HG03558 (cell line): ENCODE measurements around the gene APP.

ENCODE experiments used
- ATAC-seq: cut with Tn5 transposase; IDR thresholded peaks from one replicate; pipeline ENCODE4 v1.9.1; 2021; ENCODE audit warnings: moderate number of reproducible peaks; ENCODE audit not compliant: unreplicated experiment; ENCODE audit errors: extremely low read depth

Gene APP

GRCh38 chr21:25857308-25858074 lies 313.1 kb downstream of the APP start:
- no peak for ATAC-seq

GRCh38 chr21:25855576-25855975 lies 315.0 kb downstream of the APP start:
- ATAC-seq = no peak

GRCh38 chr21:25850126-25850842 lies 320.3 kb downstream of the APP start:
- no peak for ATAC-seq

DNA sequence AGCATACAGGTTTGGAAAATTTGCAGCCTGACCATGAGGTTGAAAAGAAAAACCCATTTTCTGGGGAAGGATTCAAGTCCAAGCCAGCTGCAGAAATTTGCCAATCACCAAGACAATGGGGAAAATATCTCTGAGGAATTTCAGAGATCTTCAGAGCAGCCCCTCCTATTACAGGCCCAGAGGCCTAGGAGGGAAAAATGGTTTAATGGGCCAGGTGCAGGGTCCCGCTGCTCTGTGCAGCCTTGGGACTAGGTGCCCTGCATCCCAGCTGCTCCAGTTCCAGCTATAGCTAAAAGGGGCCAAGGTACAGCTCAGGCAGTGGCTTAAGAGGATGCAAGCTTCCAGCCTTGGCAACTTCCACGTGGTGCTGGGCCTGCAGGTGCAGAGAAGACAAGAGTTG lies 322.3 kb downstream of the APP start:
- no peak for ATAC-seq

DNA sequence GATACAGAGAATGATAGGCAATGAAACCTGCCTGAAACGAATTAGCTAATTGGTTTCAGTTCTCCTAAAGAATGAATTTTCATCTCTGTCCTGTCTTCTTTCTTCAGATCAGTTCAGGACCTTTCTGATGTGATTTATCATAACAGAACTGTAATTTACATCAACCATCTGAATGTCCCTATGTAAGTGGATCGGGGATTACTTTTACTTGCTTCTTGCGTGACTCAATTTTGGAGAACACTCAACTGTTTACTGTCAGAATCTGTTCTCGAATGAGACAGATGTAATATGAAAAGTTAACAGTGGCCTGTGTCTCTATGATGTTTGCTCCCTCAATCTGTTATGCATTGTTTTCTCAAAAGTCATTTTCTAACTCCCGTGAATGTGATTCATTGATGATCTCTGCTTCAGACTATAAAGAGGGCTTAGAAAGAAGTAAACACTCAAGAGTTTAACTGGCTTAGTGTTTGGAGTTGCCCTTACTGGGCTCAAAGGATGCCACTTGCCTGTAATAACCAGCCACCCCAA lies 324.8 kb downstream of the APP start:
- no peak for ATAC-seq

DNA sequence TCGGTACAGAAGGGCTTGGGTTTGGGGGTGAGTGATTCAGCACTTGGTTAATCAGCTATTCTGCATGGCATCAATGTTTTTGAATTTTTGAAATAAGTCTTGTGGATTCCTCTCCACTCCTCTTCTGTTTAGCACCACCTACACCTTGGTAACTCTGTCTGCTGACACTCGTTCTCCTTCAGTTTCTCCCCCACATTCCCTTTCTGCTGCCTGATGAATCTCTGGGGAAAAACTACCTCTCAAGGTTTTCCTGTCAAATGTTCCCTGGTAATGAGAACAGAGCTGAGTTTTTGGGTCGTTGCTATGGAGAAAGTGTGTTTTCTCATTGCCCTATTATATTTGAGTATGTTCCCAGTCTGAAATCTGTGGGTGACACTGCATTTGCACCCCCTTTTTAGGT lies 327.6 kb downstream of the APP start:
- no peak for ATAC-seq

- ATAC-seq = no peak
These were observed 331.8 kb downstream of the APP start for GRCh38 chr21:25838809-25839208.

DNA sequence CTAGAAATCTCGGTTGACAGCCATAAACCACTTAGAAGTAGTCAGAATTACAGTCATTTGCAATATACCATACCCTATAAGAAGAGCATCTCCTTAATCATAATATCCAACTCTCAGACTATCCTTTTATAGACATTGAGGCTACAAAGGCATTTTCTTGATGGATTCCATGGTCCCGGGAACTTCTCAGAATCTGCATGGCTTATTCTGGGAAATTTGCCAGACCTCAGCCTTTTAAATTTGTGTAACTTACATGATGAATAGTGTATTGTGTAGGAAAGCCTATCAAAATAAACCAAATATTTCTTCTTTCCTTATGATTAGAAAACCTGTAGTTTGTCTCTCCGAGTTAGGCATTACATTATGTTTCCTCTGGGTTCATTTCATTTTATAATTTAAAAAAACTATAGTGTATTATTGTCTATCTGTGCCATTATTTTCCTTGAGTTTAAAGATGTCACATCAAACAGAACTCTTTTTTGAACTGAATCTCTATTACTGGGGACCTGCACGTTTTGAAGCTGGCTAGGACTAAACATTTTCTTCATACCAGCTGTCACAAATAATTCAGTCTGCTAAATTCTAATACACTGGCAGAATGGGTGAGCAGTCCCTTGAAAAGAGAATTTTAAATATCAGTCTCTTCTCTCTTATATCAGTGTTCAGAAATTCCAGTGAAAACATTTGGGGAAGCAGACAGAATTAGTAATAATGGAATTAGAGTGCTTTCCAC lies 332.9 kb downstream of the APP start:
- ATAC-seq = no peak

- ATAC-seq = no peak
These were observed 334.2 kb downstream of the APP start for GRCh38 chr21:25836396-25836795.

GRCh38 chr21:25834381-25834780 lies 336.2 kb downstream of the APP start:
- ATAC-seq = no peak

DNA sequence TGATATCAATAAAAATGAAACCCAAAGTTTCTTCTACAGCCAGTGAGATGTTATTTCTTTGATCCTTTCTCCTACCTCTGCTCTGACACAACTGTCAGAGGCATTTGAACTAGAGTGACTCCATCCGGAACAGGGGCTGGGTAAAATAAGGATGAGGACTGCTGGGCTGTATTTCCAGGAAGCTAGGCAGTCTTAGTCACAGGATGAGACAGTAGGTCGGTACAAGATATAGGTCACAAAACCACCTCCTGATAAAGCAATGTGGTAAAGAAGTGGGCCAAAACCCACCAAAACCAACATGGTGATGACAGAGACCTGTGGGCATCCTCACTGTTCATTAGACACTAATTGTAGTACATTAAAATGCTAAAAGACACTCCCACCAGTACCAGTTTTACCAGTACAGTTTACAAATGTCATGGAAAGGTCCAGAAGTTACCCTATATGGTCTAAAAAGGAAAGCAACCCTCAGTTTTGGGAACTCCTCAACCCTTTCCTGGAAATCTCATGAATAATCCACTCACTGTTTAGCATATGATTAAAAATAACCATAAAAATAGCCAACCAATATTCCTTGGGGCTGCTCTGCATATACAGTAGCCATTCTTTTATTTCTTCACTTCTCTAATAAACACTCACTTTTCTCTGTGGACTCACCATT lies 339.1 kb downstream of the APP start:
- no peak for ATAC-seq
